Mucosa of descending colon (tissue), 3 donors: ENCODE measurements around the gene COL8A2. TPM values are rescaled to one million over a fixed set of nuclear protein-coding genes. Genes with fewer than 3 reads are reported as not detected.

Source experiments
- ATAC-seq: fragments of 200-7000 bp; cut with Tn5 transposase; one replicate; pipeline ENCODE4 v1.9.1; 2020; ENCODE audit warnings: mild to moderate bottlenecking, moderate library complexity
- DNase-seq, 3 donors: peaks; one replicate each; pipeline ENCODE4 v3.0.0-alpha.2; 2020
- H3K36me3 ChIP-seq: fragments of 200-600 bp; one replicate; pipeline ENCODE4 v1.8.0; 2021; ENCODE audit warnings: low read depth, mild to moderate bottlenecking
- H3K4me1 ChIP-seq: fragments of 200-600 bp; one replicate; pipeline ENCODE4 v1.8.0; 2021; ENCODE audit warnings: low read depth, mild to moderate bottlenecking
- H3K4me3 ChIP-seq: fragments of 200-600 bp; one replicate; pipeline ENCODE4 v1.8.0; 2021; ENCODE audit warnings: mild to moderate bottlenecking
- H3K9me3 ChIP-seq: fragments of 200-600 bp; one replicate; pipeline ENCODE4 v1.8.0; 2021; ENCODE audit warnings: mild to moderate bottlenecking
- intact Hi-C, 2 donors: fragments of 100-400 bp; cut with DNase I in 1 of 2; cut with micrococcal nuclease in 1 of 2; formaldehyde crosslinking; loops; one replicate each; pipeline versions ENCODE4 v1.11.0 to v1.11.1; 2022; cut with DNase I, micrococcal nuclease
- total RNA-seq, 3 donors: library from RNA; stranded (reverse); fragmentation: NEBNext Ultra II Directional in 2 of 3; extraction: Animal tissue kit (Norgen Biotek cat#: 25700) in 2 of 3; gene quantifications; one replicate each; pipeline versions ENCODE4 v1.2.1 to v1.2.4, GENCODE V29; 2021 to 2023
- TF ChIP-seq, protein P1 (sequence below): fragments of 200-600 bp; IDR thresholded peaks from one replicate; pipeline ENCODE4 v1.8.0; 2022; ENCODE audit warnings: antibody characterized with exemption, mild to moderate bottlenecking
- donor health status: DM: no; HTN: no; CAD: no; lungs with moderate emphysema.
- donor health status: DM: no; HTN: no; CAD: no.
- donor health status: DM: no; HTN: yes; CAD: no.

Gene COL8A2
- total RNA-seq, 3 donors from 2014 or later = 0.58 to 4.5 (median 1.5) TPM

- H3K4me3 ChIP-seq = no peak overlapping the region
- no peaks in the 10 kb centered on the region for H3K9me3 ChIP-seq
- TF ChIP-seq, protein P1, sequence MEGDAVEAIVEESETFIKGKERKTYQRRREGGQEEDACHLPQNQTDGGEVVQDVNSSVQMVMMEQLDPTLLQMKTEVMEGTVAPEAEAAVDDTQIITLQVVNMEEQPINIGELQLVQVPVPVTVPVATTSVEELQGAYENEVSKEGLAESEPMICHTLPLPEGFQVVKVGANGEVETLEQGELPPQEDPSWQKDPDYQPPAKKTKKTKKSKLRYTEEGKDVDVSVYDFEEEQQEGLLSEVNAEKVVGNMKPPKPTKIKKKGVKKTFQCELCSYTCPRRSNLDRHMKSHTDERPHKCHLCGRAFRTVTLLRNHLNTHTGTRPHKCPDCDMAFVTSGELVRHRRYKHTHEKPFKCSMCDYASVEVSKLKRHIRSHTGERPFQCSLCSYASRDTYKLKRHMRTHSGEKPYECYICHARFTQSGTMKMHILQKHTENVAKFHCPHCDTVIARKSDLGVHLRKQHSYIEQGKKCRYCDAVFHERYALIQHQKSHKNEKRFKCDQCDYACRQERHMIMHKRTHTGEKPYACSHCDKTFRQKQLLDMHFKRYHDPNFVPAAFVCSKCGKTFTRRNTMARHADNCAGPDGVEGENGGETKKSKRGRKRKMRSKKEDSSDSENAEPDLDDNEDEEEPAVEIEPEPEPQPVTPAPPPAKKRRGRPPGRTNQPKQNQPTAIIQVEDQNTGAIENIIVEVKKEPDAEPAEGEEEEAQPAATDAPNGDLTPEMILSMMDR = no peak
- DNase-seq = no peak
- H3K36me3 ChIP-seq = peaks cover 10% of the 10 kb centered on the region
- ATAC-seq = no peak
- intact Hi-C loops = no loop called here
- H3K4me1 ChIP-seq = peaks cover 9% of the 10 kb centered on the region
Measured at GRCh38 chr1:36136535-36136934, 11.5 kb upstream of the COL8A2 start.

DNA sequence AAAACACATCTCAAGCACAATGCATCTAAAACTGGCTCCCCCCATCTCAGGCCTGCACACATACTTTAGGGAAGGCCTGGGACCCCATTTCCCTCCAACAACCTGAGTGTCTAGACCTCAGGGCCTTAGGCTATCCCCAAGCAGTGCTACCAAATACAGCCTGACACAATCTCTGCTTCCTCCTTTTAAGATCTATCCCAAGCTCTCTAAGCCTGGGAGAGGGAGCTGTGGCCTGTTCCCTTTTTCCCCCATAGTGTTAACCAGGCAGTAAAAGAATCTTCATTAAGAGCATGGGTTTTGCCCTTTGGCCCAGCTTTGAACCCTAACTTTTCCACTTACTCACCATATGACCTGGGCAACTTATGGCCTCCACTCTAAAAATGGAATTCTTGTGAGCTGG is 10.8 kb upstream of the COL8A2 start:
- TF ChIP-seq, protein P1 = no peak
- Histone ChIP-seq H3K9me3 (no peaks in the 10 kb centered on the region), H3K36me3 (peaks cover 10% of the 10 kb centered on the region), H3K4me3 (no peak overlapping the region), H3K4me1 (peaks cover 9% of the 10 kb centered on the region)
- DNase-seq (no peak), ATAC-seq (no peak)
- intact Hi-C loops = no loop called here

- TF ChIP-seq, protein P1 = no peak
- ATAC-seq (no peak), DNase-seq (no peak)
- Histone ChIP-seq H3K36me3 (peaks cover 10% of the 10 kb centered on the region), H3K4me3 (no peak overlapping the region), H3K9me3 (no peaks in the 10 kb centered on the region), H3K4me1 (peaks cover 9% of the 10 kb centered on the region)
- intact Hi-C loops = no loop called here
Measured at GRCh38 chr1:36135330-36135667, 10.3 kb upstream of the COL8A2 start.

GRCh38 chr1:36134505-36135329 is 9.7 kb upstream of the COL8A2 start:
- peak in 2 of 3 donors; percentile 57 to 72 for DNase-seq
- no peaks in the 10 kb centered on the region for H3K9me3 ChIP-seq
- H3K4me1 ChIP-seq = peaks cover 9% of the 10 kb centered on the region
- intact Hi-C loops = no loop called here
- peaks cover 10% of the 10 kb centered on the region for H3K36me3 ChIP-seq
- peak; percentile 44 for ATAC-seq
- no peak overlapping the region for H3K4me3 ChIP-seq
- TF ChIP-seq, protein P1 = peak; percentile 42

- ATAC-seq (no peak), DNase-seq (no peak)
- H3K36me3 ChIP-seq = peaks cover 10% of the 10 kb centered on the region
- peaks cover 9% of the 10 kb centered on the region for H3K4me1 ChIP-seq
- TF ChIP-seq, protein P1 = no peak
- H3K9me3 ChIP-seq = no peaks in the 10 kb centered on the region
- intact Hi-C loops = no loop called here
- H3K4me3 ChIP-seq = no peak overlapping the region
Measured at GRCh38 chr1:36134031-36134430, 9.0 kb upstream of the COL8A2 start.
